ENCODE measurements around the gene BPIFB2. TPM values are rescaled to one million over a fixed set of nuclear protein-coding genes. Genes with fewer than 3 reads are reported as not detected.
A peak's percentile ranks its signal among the peaks of the same experiment; 100 is the strongest.

BPIFB2 gene
- total RNA-seq, 1 donor from 2014 or later: not detected

DNA sequence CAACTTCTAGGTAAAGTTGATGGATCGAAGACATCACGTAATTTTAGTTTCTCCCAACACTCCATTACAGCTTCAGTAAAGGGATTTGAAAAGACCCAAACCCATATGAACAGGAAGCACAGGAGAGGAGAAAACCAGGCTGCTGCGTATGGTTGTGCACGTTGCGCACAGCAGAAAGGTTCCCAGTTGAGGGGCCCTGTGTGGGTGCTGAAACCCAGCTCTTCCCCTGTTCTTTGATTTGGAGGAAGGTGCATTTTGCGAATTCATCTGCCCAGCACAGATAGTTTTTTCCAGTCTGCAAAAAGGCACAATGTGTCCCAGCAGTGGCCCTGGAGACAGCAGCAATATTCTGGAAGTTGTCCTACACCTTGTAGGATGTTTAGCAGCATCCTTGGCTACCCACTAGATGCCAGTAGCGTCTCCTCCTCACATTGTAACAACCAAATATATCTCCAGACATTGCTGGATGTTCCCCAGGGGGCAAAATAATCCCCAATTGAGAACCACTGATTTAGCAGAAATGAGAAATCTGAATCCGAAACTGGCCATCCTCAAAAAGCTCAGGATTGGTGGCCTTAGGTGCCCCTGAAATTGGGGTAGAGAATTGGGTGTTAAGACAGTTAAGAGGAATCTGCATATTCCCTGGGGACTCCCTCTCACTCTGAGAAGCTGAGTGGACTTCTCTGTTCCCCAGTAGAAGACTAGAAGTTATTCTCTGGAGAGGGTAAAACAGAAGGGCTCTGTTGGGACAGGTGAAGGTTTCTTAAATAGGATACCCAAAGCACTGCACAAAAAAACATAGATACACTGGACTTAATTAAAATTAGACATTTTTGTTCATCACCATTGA, 15.5 kb upstream of the BPIFB2 start:
- Histone ChIP-seq H3K27ac (no peak overlapping the region), H3K9me3 (peaks cover 5% of the 10 kb centered on the region), H3K27me3 (no peaks in the 10 kb centered on the region), H3K36me3 (no peaks in the 10 kb centered on the region), H3K4me3 (no peak overlapping the region), H3K4me1 (no peaks in the 10 kb centered on the region)
- ATAC-seq: no peak
- DNase-seq: no peak
- intact Hi-C loops (cut with DNase I): no loop called here
- TF ChIP-seq, protein P1, sequence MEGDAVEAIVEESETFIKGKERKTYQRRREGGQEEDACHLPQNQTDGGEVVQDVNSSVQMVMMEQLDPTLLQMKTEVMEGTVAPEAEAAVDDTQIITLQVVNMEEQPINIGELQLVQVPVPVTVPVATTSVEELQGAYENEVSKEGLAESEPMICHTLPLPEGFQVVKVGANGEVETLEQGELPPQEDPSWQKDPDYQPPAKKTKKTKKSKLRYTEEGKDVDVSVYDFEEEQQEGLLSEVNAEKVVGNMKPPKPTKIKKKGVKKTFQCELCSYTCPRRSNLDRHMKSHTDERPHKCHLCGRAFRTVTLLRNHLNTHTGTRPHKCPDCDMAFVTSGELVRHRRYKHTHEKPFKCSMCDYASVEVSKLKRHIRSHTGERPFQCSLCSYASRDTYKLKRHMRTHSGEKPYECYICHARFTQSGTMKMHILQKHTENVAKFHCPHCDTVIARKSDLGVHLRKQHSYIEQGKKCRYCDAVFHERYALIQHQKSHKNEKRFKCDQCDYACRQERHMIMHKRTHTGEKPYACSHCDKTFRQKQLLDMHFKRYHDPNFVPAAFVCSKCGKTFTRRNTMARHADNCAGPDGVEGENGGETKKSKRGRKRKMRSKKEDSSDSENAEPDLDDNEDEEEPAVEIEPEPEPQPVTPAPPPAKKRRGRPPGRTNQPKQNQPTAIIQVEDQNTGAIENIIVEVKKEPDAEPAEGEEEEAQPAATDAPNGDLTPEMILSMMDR (IDR thresholded peaks at IDR 0.05): no peak

DNA sequence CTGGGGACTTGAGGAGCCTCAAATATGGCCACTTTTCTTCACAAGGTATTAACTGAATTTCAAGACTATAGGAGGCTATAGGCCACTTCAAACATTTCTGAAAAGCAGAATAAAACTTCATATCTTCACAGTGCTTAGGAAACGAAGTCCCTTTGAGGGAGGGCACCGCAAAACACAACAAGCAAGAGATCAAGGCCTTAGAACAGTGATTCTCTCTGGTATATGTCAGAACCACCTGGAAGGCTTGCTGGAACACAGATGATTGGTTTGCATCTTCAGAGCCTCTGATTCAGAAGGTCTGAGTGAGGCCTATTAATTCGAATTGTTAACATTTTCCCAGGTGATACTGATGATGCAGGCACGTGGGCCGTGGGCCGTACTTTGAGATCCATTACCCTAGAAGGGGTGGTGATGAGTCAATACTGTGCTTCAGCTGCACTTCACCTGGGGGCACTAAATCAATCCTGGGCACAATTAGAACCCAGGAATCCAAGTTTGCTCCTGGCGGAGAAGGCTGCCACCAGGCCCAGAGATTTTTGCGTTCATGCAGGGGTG, 13.9 kb upstream of the BPIFB2 start:
- Histone ChIP-seq H3K36me3 (no peaks in the 10 kb centered on the region), H3K4me3 (no peak overlapping the region), H3K27me3 (no peaks in the 10 kb centered on the region), H3K27ac (no peak overlapping the region), H3K9me3 (peaks cover 5% of the 10 kb centered on the region), H3K4me1 (no peaks in the 10 kb centered on the region)
- intact Hi-C loops (cut with DNase I): no loop called here
- no peak for ATAC-seq
- no peak for DNase-seq
- TF ChIP-seq, protein P1 (IDR thresholded peaks at IDR 0.05): no peak

DNA sequence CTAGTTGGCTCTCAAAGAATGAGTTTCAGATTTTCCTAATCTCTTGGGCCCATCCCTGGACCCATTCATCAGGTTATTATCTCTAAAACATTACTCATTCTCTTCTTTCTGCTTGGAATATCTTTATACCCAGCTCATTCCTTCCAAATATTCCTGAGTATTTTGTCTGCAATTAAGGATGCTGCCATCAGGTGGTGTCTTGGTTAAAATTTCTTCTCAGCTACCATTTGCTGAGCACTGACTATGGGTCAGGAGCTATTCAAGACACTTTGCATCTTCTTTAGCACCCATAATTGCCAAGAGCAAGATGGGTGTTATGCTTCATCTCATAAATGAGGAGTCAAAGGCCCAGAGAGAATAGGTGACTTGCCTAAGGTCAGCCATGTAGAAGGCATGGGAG, 11.7 kb upstream of the BPIFB2 start:
- H3K9me3 ChIP-seq: peaks cover 5% of the 10 kb centered on the region
- DNase-seq: no peak
- H3K36me3 ChIP-seq: no peaks in the 10 kb centered on the region
- no peaks in the 10 kb centered on the region for H3K27me3 ChIP-seq
- H3K4me1 ChIP-seq: no peaks in the 10 kb centered on the region
- no peak overlapping the region for H3K27ac ChIP-seq
- H3K4me3 ChIP-seq: no peak overlapping the region
- ATAC-seq: no peak
- intact Hi-C loops (cut with DNase I): no loop called here
- TF ChIP-seq, protein P1 (IDR thresholded peaks at IDR 0.05): no peak

DNA sequence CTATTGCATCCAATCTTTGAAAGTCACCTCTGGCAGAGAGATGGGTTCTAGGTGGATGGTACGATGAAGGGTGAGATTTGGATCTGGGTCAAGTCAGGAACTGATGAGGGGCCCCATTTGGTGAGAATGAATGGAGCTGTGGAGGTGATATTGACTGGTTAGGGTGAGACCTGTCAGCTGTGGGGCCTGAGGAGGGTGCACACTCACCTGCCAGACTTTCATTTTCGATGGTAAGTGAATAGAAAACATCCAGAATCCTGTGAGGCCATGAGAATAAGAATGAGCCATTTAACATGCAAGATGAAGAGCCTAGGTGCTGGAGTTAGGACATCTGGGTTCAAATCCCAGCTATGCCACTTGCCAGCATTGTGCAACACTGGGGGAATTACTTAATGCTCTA, 10.1 kb upstream of the BPIFB2 start:
- intact Hi-C loops (cut with DNase I): no loop called here
- Histone ChIP-seq H3K27ac (no peak overlapping the region), H3K36me3 (no peaks in the 10 kb centered on the region), H3K4me1 (no peaks in the 10 kb centered on the region), H3K4me3 (no peak overlapping the region), H3K9me3 (peaks cover 5% of the 10 kb centered on the region), H3K27me3 (no peaks in the 10 kb centered on the region)
- TF ChIP-seq, protein P1 (IDR thresholded peaks at IDR 0.05): no peak
- ATAC-seq (no peak), DNase-seq (no peak)

DNA sequence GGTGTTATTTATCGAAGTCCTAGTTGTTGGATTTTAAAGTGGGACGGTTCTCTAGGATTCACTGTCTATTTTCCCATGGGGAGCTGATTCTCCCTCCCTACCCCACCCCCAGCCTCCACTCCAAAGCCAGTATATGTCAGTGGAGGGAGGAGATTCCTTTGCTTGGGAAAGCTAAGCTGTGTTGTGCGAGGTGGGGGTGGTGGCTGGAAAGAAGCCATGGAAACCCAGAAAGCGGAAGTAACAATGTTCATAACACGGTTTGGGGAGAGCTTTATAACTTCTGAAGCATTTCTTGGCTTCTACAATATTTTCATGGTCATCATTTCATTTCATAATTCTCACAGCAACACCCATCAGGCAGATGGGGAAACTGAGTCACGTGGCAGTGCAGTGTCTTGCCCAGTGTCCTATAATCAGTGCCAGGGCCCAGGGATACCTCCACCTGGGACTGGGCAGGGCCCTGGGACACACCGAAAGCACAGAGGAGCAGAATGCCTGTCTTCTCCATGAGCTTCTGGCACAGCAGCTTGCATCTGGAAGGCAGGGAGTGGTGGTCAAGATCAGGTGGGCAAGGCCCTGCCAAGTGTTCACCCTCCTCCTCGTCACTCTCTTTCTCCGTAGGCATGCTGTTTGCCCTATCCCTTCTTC, 7.8 kb upstream of the BPIFB2 start:
- no peaks in the 10 kb centered on the region for H3K4me1 ChIP-seq
- H3K36me3 ChIP-seq: no peaks in the 10 kb centered on the region
- intact Hi-C loops (cut with DNase I): no loop called here
- H3K4me3 ChIP-seq: no peak overlapping the region
- no peak for DNase-seq
- H3K27ac ChIP-seq: no peak overlapping the region
- TF ChIP-seq, protein P1 (IDR thresholded peaks at IDR 0.05): no peak
- peak; percentile 32 for ATAC-seq
- H3K9me3 ChIP-seq: peaks cover 4% of the 10 kb centered on the region
- H3K27me3 ChIP-seq: no peaks in the 10 kb centered on the region
